HS-27A (cell line): Measurements from ENCODE around the gene SRBD1.

Source experiments
- DNase-seq: peaks from one replicate; pipeline ENCODE4 v3.0.0-alpha.2; 2012; ENCODE audit warnings: low read depth, missing footprints

SRBD1 gene

GRCh38 chr2:45469314-45470099, 141.6 kb downstream of the SRBD1 start:
- no peak for DNase-seq

GRCh38 chr2:45468279-45468678, 142.8 kb downstream of the SRBD1 start:
- no peak for DNase-seq

DNA sequence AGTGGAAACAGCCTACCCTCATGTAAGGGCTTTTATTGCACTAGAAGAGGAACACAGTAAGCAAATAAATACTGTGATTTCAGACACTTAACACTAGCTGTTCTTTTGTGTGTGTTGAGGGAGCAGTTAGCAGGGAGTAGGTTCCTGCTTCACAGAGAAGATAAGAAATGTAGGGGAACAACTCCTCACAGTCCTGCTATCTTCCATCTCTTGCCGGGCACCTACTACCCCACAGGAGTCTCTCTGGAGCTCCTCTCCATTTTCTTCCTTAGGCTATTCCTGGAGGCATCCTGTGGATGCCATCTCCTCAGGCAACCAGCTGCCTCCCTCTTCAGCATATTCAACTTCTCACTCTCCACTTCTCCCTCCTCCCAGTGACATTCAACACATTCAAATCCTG, 145.0 kb downstream of the SRBD1 start:
- DNase-seq: no peak

- DNase-seq: no peak
Observed at GRCh38 chr2:45460825-45461224, 150.2 kb downstream of the SRBD1 start.

- DNase-seq: no peak
Observed at GRCh38 chr2:45459860-45460259, 151.2 kb downstream of the SRBD1 start.

- peak; percentile 60 for DNase-seq
Observed at GRCh38 chr2:45458909-45459563, 152.0 kb downstream of the SRBD1 start.

DNA sequence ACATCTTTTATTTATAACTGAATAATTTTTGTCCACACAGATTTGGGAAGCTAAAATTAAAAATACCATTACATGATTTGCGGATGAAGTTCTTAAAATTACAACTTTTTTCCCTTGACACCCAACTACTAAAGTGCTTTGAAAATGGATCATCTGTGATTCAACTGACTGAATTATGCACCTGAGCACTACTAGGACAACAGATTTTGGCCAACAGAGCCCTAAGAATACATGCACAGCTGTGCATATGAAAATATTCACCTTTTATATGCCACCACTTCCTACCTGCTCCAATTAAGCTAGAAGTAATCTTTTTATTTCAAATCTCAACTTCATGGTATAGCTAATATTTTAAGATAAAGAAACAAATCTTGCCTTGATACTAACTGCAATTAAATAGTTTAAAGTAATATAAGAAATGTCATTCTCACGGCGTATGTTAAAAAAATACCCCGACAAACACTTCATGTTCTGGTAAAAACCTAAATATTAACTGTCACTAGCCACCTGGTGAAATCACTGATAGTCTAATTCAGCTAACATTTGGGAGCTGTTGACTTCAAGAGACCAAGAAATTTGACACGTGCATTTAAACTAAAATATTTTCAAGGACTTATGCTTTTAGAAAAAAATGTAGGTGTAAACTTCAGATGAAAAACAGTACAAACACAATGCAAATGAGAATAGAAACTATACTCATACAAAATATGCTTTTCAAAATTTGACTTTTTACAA, 153.7 kb downstream of the SRBD1 start:
- no peak for DNase-seq

DNA sequence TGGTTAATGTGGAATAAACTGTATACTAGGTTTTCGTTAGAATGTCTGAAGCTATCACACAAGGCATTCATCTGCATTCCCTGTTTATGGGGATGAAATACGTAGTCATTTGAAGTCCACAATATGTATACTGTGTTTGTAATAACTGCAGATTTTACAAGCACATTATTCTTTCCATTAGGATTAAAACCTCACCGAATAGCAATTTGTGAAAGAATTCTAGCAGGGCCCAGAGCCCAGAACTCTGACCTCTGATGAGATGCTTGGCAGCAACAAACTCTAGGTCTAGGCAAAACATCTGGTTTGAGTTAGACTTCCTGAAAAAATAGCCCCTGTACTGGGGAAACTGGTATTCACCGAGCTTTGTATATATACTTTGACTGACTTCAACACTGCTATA, 158.2 kb downstream of the SRBD1 start:
- no peak for DNase-seq

DNA sequence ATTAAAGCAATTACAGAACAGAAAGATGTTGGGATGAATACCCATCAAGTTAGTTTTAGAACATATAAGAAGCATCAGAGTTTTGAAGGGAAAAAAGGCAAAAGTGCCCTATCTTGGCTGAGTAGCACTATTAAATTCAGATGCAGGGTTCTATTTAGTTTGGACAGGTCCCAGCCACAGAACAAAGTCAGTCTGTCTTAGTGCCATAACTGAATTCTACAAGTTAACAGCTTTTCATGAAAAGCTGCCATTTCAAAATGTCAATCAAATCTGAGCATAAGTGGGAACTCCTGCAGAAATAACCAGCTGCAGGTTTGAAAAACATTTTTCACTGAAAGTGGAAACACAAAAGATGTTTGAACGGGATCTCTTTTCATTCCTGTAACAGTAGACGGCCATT, 160.4 kb downstream of the SRBD1 start:
- no peak for DNase-seq

DNA sequence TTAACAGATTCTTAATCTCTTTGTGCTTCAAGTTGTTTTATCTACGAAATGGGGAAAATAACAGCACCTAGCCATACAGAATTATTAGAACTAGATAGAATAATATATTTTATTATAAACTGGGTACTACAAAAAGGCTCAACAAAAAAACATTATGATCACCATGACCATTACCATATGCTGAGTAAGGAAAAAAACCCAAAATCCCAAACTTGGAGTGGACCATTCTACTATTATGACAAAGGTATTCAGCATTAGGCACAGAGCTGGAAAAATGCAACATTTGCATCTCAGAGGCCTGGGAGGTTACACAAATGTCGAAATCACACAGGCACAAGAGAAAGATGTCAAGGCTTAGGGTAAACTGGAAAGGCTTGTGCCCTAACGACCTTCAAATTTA, 162.8 kb downstream of the SRBD1 start:
- DNase-seq: no peak

GRCh38 chr2:45446016-45446415, 165.1 kb downstream of the SRBD1 start:
- DNase-seq: no peak

- DNase-seq: no peak
Observed at GRCh38 chr2:45445037-45445436, 166.0 kb downstream of the SRBD1 start.

GRCh38 chr2:45443012-45443411, 168.1 kb downstream of the SRBD1 start:
- DNase-seq: no peak

DNA sequence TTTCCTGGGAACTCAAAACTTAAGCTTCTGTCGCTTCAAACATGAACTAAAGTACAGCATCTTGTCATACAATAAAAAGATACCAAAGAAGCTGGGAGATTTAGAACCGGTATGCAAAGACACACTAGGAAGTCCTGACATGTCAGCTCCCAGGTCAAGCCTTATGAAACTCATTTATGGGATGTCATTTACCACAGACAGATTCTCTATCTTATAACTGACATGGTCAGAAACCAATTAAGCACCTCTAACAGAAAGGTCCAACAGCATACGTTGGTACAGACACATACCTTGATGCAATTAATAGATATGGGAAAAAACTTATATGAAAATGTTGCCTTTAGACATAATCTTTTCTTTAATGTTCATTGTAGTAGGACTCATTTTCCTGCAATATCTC, 169.0 kb downstream of the SRBD1 start:
- no peak for DNase-seq

GRCh38 chr2:45441571-45441970, 169.5 kb downstream of the SRBD1 start:
- no peak for DNase-seq

DNA sequence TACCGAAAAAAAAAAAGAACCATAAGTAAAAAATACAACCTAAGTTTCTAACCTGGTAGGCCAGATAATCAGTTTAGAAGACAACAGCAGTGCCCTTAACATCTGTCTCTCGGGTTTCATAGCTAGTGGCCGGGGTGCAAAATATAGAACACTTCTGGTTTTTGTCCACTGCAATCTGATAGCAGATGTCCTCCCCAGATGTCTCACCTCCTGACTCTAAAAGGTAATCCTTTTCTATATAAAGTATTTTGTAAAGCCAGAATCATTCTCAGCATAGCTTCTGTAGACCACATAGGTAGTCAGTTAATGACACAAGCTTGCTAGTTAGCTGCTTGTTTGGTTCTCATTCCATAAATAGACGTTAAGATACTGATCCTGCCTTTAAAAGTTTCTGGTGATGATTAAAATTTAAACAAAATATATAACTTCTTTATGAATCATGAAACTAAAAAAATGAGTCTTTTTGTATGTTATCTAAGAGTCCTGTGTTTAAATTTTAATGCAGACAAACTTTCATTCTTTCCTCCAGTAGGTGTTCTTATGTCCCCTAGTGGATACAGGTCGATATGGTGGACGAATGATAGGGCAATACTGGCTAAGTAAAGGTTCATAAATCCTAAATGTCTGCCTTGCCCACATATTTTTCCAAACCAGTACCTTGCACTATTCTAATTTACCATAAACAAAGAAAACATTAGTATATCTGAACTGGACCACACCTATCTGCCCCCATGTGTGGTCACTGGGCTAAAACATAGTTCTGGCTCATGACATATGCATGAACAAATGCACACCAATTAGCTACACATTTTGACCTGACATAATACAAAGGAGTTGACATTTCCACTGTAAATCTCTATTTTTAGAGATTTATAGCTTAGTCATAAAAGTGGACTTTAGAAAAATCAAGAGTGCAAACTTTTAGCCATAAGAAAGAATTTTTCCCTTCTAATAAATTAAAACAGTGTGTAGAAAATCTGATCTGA, 171.0 kb downstream of the SRBD1 start:
- no peak for DNase-seq

GRCh38 chr2:45438872-45439665, 172.0 kb downstream of the SRBD1 start:
- DNase-seq: no peak

GRCh38 chr2:45436456-45436855, 174.6 kb downstream of the SRBD1 start:
- DNase-seq: no peak

DNA sequence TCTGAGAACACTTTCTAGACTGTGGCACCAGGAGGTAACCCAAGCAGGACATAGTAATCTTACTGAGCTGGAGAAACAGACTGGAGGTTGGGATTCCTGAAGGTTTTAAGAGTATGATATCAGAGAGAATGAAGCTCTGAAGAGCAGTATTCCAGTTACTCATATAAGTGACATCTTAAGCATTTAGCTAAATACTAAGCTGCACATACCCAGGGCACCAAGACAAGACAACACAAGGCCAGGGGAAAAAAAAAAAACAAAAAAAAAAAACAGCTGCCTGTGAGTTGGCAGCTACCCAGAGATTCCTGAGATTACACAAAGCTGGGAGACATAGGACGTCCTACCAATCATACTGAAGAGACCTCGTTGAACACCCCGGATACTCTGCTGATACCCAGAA, 175.8 kb downstream of the SRBD1 start:
- peak; percentile 96 for DNase-seq

DNA sequence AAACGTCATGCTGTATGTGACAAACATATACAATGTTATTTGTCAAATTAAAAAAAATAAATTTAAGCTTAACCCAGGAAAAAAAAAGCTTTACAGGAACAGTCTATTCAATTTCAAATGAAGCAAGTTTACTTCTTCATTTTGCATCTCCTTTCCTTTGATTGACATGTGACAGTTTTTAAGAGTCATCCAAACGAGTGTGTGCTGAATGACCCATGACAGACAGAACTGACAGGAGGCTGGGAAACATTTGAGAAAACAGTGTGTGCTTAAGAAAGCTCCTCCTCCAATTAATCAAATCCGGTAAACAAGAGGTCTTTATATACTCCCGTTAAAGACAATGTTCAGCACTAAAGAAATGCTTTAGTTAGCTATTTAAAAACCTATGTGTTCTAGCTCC, 177.7 kb downstream of the SRBD1 start:
- no peak for DNase-seq

- DNase-seq: no peak
Observed at GRCh38 chr2:45432406-45432805, 178.7 kb downstream of the SRBD1 start.
